ENCODE results near the gene PLEKHF1.

The PLEKHF1 gene

GRCh38 chr19:29634423-29635130 lies 30.7 kb upstream of the PLEKHF1 start:
- DNase-seq (ENCODE audit: low read depth), result no peak

GRCh38 chr19:29635963-29636362 lies 29.3 kb upstream of the PLEKHF1 start:
- DNase-seq (ENCODE audit: low read depth), result no peak

GRCh38 chr19:29636553-29637360 lies 28.5 kb upstream of the PLEKHF1 start:
- no peak for DNase-seq (ENCODE audit: low read depth)

- DNase-seq (ENCODE audit: low read depth), result no peak
Observed at GRCh38 chr19:29639086-29639485, 26.2 kb upstream of the PLEKHF1 start.

GRCh38 chr19:29640231-29640630 lies 25.0 kb upstream of the PLEKHF1 start:
- DNase-seq (ENCODE audit: low read depth), result no peak

- DNase-seq (ENCODE audit: low read depth), result no peak
Observed at GRCh38 chr19:29641597-29641996, 23.7 kb upstream of the PLEKHF1 start.

GRCh38 chr19:29643361-29643935 lies 21.8 kb upstream of the PLEKHF1 start:
- no peak for DNase-seq (ENCODE audit: low read depth)

- no peak for DNase-seq (ENCODE audit: low read depth)
Observed at GRCh38 chr19:29644210-29644609, 21.1 kb upstream of the PLEKHF1 start.

- DNase-seq (ENCODE audit: low read depth), result no peak
Observed at GRCh38 chr19:29645491-29645867, 19.8 kb upstream of the PLEKHF1 start.

GRCh38 chr19:29645911-29646310 lies 19.4 kb upstream of the PLEKHF1 start:
- no peak for DNase-seq (ENCODE audit: low read depth)

- no peak for DNase-seq (ENCODE audit: low read depth)
Observed at GRCh38 chr19:29650772-29651387, 14.4 kb upstream of the PLEKHF1 start.

GRCh38 chr19:29651622-29652394 lies 13.5 kb upstream of the PLEKHF1 start:
- DNase-seq (ENCODE audit: low read depth), result no peak

GRCh38 chr19:29653398-29653797 lies 11.9 kb upstream of the PLEKHF1 start:
- DNase-seq (ENCODE audit: low read depth), result no peak

GRCh38 chr19:29655648-29656335 lies 9.5 kb upstream of the PLEKHF1 start:
- DNase-seq (ENCODE audit: low read depth), result no peak

- no peak for DNase-seq (ENCODE audit: low read depth)
Observed at GRCh38 chr19:29658221-29658991, 6.9 kb upstream of the PLEKHF1 start.

GRCh38 chr19:29660835-29661234 lies 4.4 kb upstream of the PLEKHF1 start:
- DNase-seq (ENCODE audit: low read depth), result no peak

GRCh38 chr19:29662278-29662603 lies 3.0 kb upstream of the PLEKHF1 start:
- no peak for DNase-seq (ENCODE audit: low read depth)

- no peak for DNase-seq (ENCODE audit: low read depth)
Observed at GRCh38 chr19:29662604-29663404, 2.5 kb upstream of the PLEKHF1 start.

- DNase-seq (ENCODE audit: low read depth), result no peak
Observed at GRCh38 chr19:29663861-29664752, 1.2 kb upstream of the PLEKHF1 start.
